HG03354 (cell line): Measurements from ENCODE around the gene ACAP2.
A peak's percentile ranks its signal among the peaks of the same experiment; 100 is the strongest.
"Not testable (repeated sequence)": the region's sequence is repeated elsewhere in the genome, so short reads cannot be mapped to it uniquely, and the experiment has no call there.

Source experiments
- ATAC-seq: cut with Tn5 transposase; IDR thresholded peaks from one replicate; pipeline ENCODE4 v1.9.1; 2021; ENCODE audit warnings: mild to moderate bottlenecking; ENCODE audit not compliant: unreplicated experiment, poor library complexity, severe bottlenecking

ACAP2 gene

GRCh38 chr3:195306369-195306768 lies 136.5 kb downstream of the ACAP2 start:
- no peak for ATAC-seq

GRCh38 chr3:195302431-195302830 lies 140.4 kb downstream of the ACAP2 start:
- no peak for ATAC-seq

- no peak for ATAC-seq
Measured at GRCh38 chr3:195297446-195297845, 145.4 kb downstream of the ACAP2 start.

GRCh38 chr3:195296662-195297061 lies 146.2 kb downstream of the ACAP2 start:
- no peak for ATAC-seq

- ATAC-seq = no peak
Measured at GRCh38 chr3:195291121-195291520, 151.7 kb downstream of the ACAP2 start.

GRCh38 chr3:195290643-195291042 lies 152.2 kb downstream of the ACAP2 start:
- not testable (repeated sequence) for ATAC-seq

- ATAC-seq = no peak
Measured at GRCh38 chr3:195286115-195286872, 156.5 kb downstream of the ACAP2 start.

- ATAC-seq = no peak
Measured at GRCh38 chr3:195285372-195285771, 157.4 kb downstream of the ACAP2 start.

- ATAC-seq = no peak
Measured at GRCh38 chr3:195284842-195285241, 158.0 kb downstream of the ACAP2 start.

- ATAC-seq = no peak
Measured at GRCh38 chr3:195282961-195283360, 159.9 kb downstream of the ACAP2 start.

GRCh38 chr3:195274259-195274966 lies 168.4 kb downstream of the ACAP2 start:
- ATAC-seq = no peak

- ATAC-seq = peak; percentile 77
Measured at GRCh38 chr3:195271410-195272243, 171.2 kb downstream of the ACAP2 start.

GRCh38 chr3:195270817-195271409 lies 171.9 kb downstream of the ACAP2 start, which contains the start of gene XXYLT1:
TSS of gene XXYLT1 (minus strand) at chr3:195271159. CDS start at chr3:195271058, 101 bp downstream.
- ATAC-seq = peak; percentile 88

- peak; percentile 18 for ATAC-seq
Measured at GRCh38 chr3:195270079-195270816, 172.6 kb downstream of the ACAP2 start.

- ATAC-seq = no peak
Measured at GRCh38 chr3:195269375-195270078, 173.3 kb downstream of the ACAP2 start.

- no peak for ATAC-seq
Measured at GRCh38 chr3:195268576-195269309, 174.1 kb downstream of the ACAP2 start.

- ATAC-seq = no peak
Measured at GRCh38 chr3:195267096-195267495, 175.7 kb downstream of the ACAP2 start.

- ATAC-seq = no peak
Measured at GRCh38 chr3:195266428-195266827, 176.4 kb downstream of the ACAP2 start.
